ENCODE data around the gene CERT1. TPM values are rescaled to one million over a fixed set of nuclear protein-coding genes. Genes with fewer than 3 reads are reported as not detected.

The CERT1 gene
- total RNA-seq, 1 donor from 2014 or later: 11.7 TPM

- no peak overlapping the region for H3K4me3 ChIP-seq (ENCODE audit: low read depth, low read length)
- TF ChIP-seq, protein P1, sequence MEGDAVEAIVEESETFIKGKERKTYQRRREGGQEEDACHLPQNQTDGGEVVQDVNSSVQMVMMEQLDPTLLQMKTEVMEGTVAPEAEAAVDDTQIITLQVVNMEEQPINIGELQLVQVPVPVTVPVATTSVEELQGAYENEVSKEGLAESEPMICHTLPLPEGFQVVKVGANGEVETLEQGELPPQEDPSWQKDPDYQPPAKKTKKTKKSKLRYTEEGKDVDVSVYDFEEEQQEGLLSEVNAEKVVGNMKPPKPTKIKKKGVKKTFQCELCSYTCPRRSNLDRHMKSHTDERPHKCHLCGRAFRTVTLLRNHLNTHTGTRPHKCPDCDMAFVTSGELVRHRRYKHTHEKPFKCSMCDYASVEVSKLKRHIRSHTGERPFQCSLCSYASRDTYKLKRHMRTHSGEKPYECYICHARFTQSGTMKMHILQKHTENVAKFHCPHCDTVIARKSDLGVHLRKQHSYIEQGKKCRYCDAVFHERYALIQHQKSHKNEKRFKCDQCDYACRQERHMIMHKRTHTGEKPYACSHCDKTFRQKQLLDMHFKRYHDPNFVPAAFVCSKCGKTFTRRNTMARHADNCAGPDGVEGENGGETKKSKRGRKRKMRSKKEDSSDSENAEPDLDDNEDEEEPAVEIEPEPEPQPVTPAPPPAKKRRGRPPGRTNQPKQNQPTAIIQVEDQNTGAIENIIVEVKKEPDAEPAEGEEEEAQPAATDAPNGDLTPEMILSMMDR (conservative IDR thresholded peaks at IDR 0.05; ENCODE audit: low read depth, low read length): no peak
- DNase-seq (ENCODE audit: low read depth): no peak
Observed at GRCh38 chr5:75524071-75524470, 12.6 kb upstream of the CERT1 start.

DNA sequence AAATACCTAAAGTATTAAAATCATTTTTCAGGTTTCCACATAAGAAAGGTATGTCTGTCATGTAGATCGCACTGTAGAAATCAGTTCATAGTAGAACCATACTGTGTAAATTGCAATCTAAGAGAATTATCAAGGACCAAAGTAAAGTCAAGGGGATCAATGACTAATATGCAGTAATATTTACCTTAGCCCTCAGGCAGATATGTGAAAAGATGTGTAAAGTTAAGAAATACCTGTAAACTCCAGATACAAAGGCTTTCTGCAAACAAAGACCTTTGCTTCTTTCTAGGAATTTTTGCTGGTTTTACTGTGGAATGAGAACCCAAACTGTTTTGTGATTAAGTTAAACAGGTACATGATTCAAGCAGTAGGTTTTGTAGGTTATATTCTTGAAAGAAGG, 11.8 kb upstream of the CERT1 start:
- no peak for DNase-seq (ENCODE audit: low read depth)
- no peak overlapping the region for H3K4me3 ChIP-seq (ENCODE audit: low read depth, low read length)
- TF ChIP-seq, protein P1 (conservative IDR thresholded peaks at IDR 0.05; ENCODE audit: low read depth, low read length): no peak

DNA sequence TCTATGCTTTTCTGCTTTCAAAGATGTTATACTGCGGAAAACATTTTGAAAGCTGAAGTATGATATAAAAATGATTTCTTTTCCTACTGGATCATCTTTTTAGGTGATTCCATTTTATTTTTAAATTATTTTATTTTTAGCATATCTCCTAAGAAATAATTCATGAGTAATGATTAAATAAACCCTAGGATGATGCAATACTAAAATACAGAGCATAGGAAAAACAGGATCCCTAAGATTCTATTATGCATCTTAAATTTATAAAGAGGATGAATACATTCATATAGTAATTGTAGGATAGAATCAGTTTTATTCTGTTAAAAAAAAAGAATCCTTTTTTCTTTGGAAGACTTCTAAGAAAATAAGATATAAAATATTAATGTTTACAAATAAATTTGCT, 11.1 kb upstream of the CERT1 start:
- no peak for DNase-seq (ENCODE audit: low read depth)
- TF ChIP-seq, protein P1 (conservative IDR thresholded peaks at IDR 0.05; ENCODE audit: low read depth, low read length): no peak
- no peak overlapping the region for H3K4me3 ChIP-seq (ENCODE audit: low read depth, low read length)

DNA sequence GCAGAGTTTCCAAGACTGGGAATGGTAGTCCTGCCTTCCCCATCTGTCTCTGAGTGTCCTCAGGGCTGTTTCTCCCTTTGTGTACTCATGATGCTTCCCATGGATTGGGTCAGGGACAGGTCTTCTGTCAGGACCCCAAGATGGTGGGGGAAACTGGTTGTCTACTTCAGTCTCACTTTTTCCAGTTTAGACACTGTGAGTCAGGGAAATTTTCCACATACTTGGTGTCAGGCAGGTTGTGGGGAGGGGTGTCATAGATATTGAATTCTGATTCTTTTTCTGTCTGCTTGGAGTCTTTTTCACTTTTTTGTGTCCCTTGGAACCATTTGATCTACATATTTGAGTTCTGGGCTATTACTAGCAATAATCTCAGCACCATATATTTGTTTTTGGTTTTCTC, 10.6 kb upstream of the CERT1 start:
- no peak for DNase-seq (ENCODE audit: low read depth)
- TF ChIP-seq, protein P1 (conservative IDR thresholded peaks at IDR 0.05; ENCODE audit: low read depth, low read length): no peak
- no peak overlapping the region for H3K4me3 ChIP-seq (ENCODE audit: low read depth, low read length)

GRCh38 chr5:75521195-75521594, 9.8 kb upstream of the CERT1 start:
- TF ChIP-seq, protein P1 (conservative IDR thresholded peaks at IDR 0.05; ENCODE audit: low read depth, low read length): no peak
- no peak overlapping the region for H3K4me3 ChIP-seq (ENCODE audit: low read depth, low read length)

GRCh38 chr5:75519761-75520160, 8.3 kb upstream of the CERT1 start:
- H3K4me3 ChIP-seq (ENCODE audit: low read depth, low read length): no peak overlapping the region
- DNase-seq (ENCODE audit: low read depth): no peak
- TF ChIP-seq, protein P1 (conservative IDR thresholded peaks at IDR 0.05; ENCODE audit: low read depth, low read length): no peak

More at GRCh38 chr5:75521195-75521594, 9.8 kb upstream of the CERT1 start:
- no peak for DNase-seq (ENCODE audit: low read depth)

- TF ChIP-seq, protein P1 (conservative IDR thresholded peaks at IDR 0.05; ENCODE audit: low read depth, low read length): no peak
- H3K4me3 ChIP-seq (ENCODE audit: low read depth, low read length): no peak overlapping the region
- DNase-seq (ENCODE audit: low read depth): no peak
Observed at GRCh38 chr5:75514323-75514722, 2.9 kb upstream of the CERT1 start.

Measured in epithelial cell of proximal tubule (primary cell).